Body of pancreas (tissue), 4 donors: ENCODE data around the gene SLAMF9.

Experiments used
- POLR2A ChIP-seq, 3 donors: fragments of 450-650 bp; IDR thresholded peaks; one replicate each; pipeline ENCODE4 v1.6.1; 2016; ENCODE audit warnings: antibody characterized with exemption in 3 of 3, mild to moderate bottlenecking in 2 of 3
- TF ChIP-seq, protein P1 (sequence below), 7 experiments: fragments of 450-650 bp in 4 of 7; fragments of 200-600 bp in 3 of 7; sonication (generic) in 3 of 7; IDR thresholded peaks; one replicate each; pipeline ENCODE4 v1.5.1; 2016 to 2019; ENCODE audit warnings: antibody characterized with exemption in 7 of 7

DNA sequence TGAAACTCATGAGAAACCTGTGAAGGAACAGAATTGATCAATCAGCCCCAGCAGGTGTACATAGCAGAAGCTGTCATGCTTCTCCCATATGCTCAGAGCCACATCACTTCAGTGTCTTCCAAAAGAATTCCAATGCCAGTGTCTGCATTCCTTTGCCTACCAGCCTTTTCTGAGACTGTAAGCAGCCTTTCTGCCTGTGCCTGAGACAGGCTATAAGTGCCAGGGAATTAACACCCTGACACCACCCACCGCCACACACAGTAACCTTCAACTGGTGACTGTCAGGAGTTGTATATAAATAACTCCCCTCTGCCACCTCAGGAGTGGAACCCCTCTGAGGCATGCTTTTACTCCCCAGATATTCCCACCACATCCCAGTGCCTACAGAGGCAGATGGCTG, 38.1 kb upstream of the SLAMF9 start:
- TF ChIP-seq, protein P1, sequence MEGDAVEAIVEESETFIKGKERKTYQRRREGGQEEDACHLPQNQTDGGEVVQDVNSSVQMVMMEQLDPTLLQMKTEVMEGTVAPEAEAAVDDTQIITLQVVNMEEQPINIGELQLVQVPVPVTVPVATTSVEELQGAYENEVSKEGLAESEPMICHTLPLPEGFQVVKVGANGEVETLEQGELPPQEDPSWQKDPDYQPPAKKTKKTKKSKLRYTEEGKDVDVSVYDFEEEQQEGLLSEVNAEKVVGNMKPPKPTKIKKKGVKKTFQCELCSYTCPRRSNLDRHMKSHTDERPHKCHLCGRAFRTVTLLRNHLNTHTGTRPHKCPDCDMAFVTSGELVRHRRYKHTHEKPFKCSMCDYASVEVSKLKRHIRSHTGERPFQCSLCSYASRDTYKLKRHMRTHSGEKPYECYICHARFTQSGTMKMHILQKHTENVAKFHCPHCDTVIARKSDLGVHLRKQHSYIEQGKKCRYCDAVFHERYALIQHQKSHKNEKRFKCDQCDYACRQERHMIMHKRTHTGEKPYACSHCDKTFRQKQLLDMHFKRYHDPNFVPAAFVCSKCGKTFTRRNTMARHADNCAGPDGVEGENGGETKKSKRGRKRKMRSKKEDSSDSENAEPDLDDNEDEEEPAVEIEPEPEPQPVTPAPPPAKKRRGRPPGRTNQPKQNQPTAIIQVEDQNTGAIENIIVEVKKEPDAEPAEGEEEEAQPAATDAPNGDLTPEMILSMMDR (IDR thresholded peaks at IDR 0.05) = no peak
- no peak for TF ChIP-seq POLR2A (IDR thresholded peaks at IDR 0.05)
